Ectodermal cell (in vitro differentiated cells): ENCODE measurements around the gene HOXB13.

ENCODE experiments used
- H3K27ac ChIP-seq: 2 replicates; pipeline ENCODE4 v1.7.0; 2013; ENCODE audit warnings: mild to moderate bottlenecking, low read depth, low read length; ENCODE audit not compliant: insufficient read depth, poor library complexity, severe bottlenecking
- H3K27me3 ChIP-seq: 2 replicates; pipeline ENCODE4 v1.7.0; 2013; ENCODE audit warnings: mild to moderate bottlenecking, low read length; ENCODE audit not compliant: insufficient read depth, control insufficient read depth, poor library complexity, severe bottlenecking
- H3K36me3 ChIP-seq: one replicate; pipeline ENCODE4 v1.7.0; 2013; ENCODE audit warnings: low read length; ENCODE audit not compliant: control insufficient read depth, insufficient read depth
- H3K4me1 ChIP-seq: one replicate; pipeline ENCODE4 v1.7.0; 2013; ENCODE audit warnings: low read length; ENCODE audit not compliant: control insufficient read depth, insufficient read depth
- H3K4me3 ChIP-seq: 2 replicates; pipeline ENCODE4 v1.7.0; 2013; ENCODE audit warnings: low read depth, low read length, control low read depth; ENCODE audit not compliant: insufficient read depth
- H3K9me3 ChIP-seq: 2 replicates; pipeline ENCODE4 v1.7.0; 2013; ENCODE audit warnings: mild to moderate bottlenecking, low read length, moderate library complexity; ENCODE audit not compliant: control insufficient read depth
- WGBS, 2 experiments: methylation state at CpG; one replicate each; pipeline ENCODE4 v1.1.7; 2013; ENCODE audit warnings: missing lambda C conversion rate in 2 of 2; 5-methylcytosine and 5-hydroxymethylcytosine counted together

The HOXB13 gene

GRCh38 chr17:48726114-48726915 is 2.2 kb downstream of the HOXB13 start:
- Histone ChIP-seq H3K4me1 (no peaks in the 10 kb centered on the region), H3K27me3 (peaks cover 100% of the 10 kb centered on the region), H3K4me3 (no peak overlapping the region), H3K9me3 (no peaks in the 10 kb centered on the region), H3K27ac (no peak overlapping the region), H3K36me3 (no peaks in the 10 kb centered on the region)
- whole genome bisulfite sequencing, 2 experiments = 35 to 39% methylated on average over 18 to 20 of the region's 20 CpGs

- H3K27me3 ChIP-seq = peaks cover 100% of the 10 kb centered on the region
- 13 to 16% methylated on average over 38 of the region's 38 CpGs for WGBS, 2 experiments
- no peak overlapping the region for H3K4me3 ChIP-seq
- H3K4me1 ChIP-seq = no peaks in the 10 kb centered on the region
- H3K9me3 ChIP-seq = no peaks in the 10 kb centered on the region
- H3K36me3 ChIP-seq = no peaks in the 10 kb centered on the region
- no peak overlapping the region for H3K27ac ChIP-seq
Measured at GRCh38 chr17:48725288-48726064, 3.1 kb downstream of the HOXB13 start.

- no peaks in the 10 kb centered on the region for H3K4me1 ChIP-seq
- 11 to 12% methylated on average over 16 of the region's 16 CpGs for WGBS, 2 experiments
- H3K27ac ChIP-seq = no peak overlapping the region
- peaks cover 100% of the 10 kb centered on the region for H3K27me3 ChIP-seq
- H3K9me3 ChIP-seq = no peaks in the 10 kb centered on the region
- H3K4me3 ChIP-seq = no peak overlapping the region
- no peaks in the 10 kb centered on the region for H3K36me3 ChIP-seq
Measured at GRCh38 chr17:48725004-48725287, 3.6 kb downstream of the HOXB13 start.

GRCh38 chr17:48724251-48725003 is 4.1 kb downstream of the HOXB13 start:
- peaks cover 1% of the 10 kb centered on the region for H3K4me1 ChIP-seq
- H3K27ac ChIP-seq = no peak overlapping the region
- no peaks in the 10 kb centered on the region for H3K9me3 ChIP-seq
- 8 to 10% methylated on average over 32 of the region's 32 CpGs for WGBS, 2 experiments
- H3K36me3 ChIP-seq = no peaks in the 10 kb centered on the region
- peaks cover 100% of the 10 kb centered on the region for H3K27me3 ChIP-seq
- H3K4me3 ChIP-seq = no peak overlapping the region

GRCh38 chr17:48723423-48724250 is 4.9 kb downstream of the HOXB13 start:
- Histone ChIP-seq H3K4me3 (no peak overlapping the region), H3K36me3 (no peaks in the 10 kb centered on the region), H3K27me3 (peaks cover 100% of the 10 kb centered on the region), H3K9me3 (no peaks in the 10 kb centered on the region), H3K27ac (no peak overlapping the region), H3K4me1 (peaks cover 9% of the 10 kb centered on the region)
- whole genome bisulfite sequencing, 2 experiments = 2% methylated on average over 41 to 42 of the region's 42 CpGs

- Histone ChIP-seq H3K27me3 (peaks cover 100% of the 10 kb centered on the region), H3K4me3 (no peak within 1 kb of the TSS)
Measured at GRCh38 chr17:48722915-48723422, 5.6 kb downstream of the HOXB13 start, which contains the start of gene PRAC2. PRAC2 (plus strand) TSS chr17:48723185; CDS start chr17:48724411, 1,226 bp downstream.

GRCh38 chr17:48722201-48722907 is 6.2 kb downstream of the HOXB13 start, which contains the start of gene PRAC1:
PRAC1 (minus strand) TSS chr17:48722518; CDS start chr17:48722392, 126 bp downstream.
- no peaks in the 10 kb centered on the region for H3K9me3 ChIP-seq
- peaks cover 15% of the 10 kb centered on the region for H3K4me1 ChIP-seq
- peaks cover 100% of the 10 kb centered on the region for H3K27me3 ChIP-seq
- H3K4me3 ChIP-seq = no peak within 1 kb of the TSS
- no peaks in the 10 kb centered on the region for H3K36me3 ChIP-seq
- 22 to 29% methylated on average over 21 of the region's 21 CpGs for WGBS, 2 experiments
- H3K27ac ChIP-seq = no peak within 1 kb of the TSS

More at GRCh38 chr17:48722915-48723422, 5.6 kb downstream of the HOXB13 start, which contains the start of gene PRAC2:
- Histone ChIP-seq H3K9me3 (no peaks in the 10 kb centered on the region), H3K4me1 (peaks cover 15% of the 10 kb centered on the region), H3K36me3 (no peaks in the 10 kb centered on the region), H3K27ac (no peak within 1 kb of the TSS)
- 3 to 5% methylated on average over 18 to 19 of the region's 21 CpGs for WGBS, 2 experiments

GRCh38 chr17:48721009-48721402 is 7.5 kb downstream of the HOXB13 start:
- Histone ChIP-seq H3K9me3 (no peaks in the 10 kb centered on the region), H3K36me3 (no peaks in the 10 kb centered on the region), H3K4me3 (no peak overlapping the region), H3K4me1 (peaks cover 15% of the 10 kb centered on the region), H3K27me3 (peaks cover 100% of the 10 kb centered on the region), H3K27ac (no peak overlapping the region)
- WGBS, 2 experiments = 77 to 88% methylated on average over 1 of the region's 1 CpG
